Astrocyte of the cerebellum (primary cell): ENCODE measurements around the gene EDEM2.
"Not testable (repeated sequence)": the region's sequence is repeated elsewhere in the genome, so short reads cannot be mapped to it uniquely, and the experiment has no call there.

ENCODE experiments used
- DNase-seq: peaks from one replicate; pipeline ENCODE4 v3.0.0-alpha.2; 2011; ENCODE audit warnings: low read depth
- H3K4me3 ChIP-seq: 2 replicates; pipeline ENCODE4 v1.5.1; 2011; ENCODE audit warnings: mild to moderate bottlenecking, low read depth, low read length, moderate library complexity
- CTCF ChIP-seq: IDR thresholded peaks from 2 replicates; pipeline ENCODE4 v1.5.1; 2012; ENCODE audit warnings: low read length, low read depth, moderate library complexity, mild to moderate bottlenecking; ENCODE audit errors: missing control alignments
- in situ Hi-C: cut with HindIII; loops from 2 replicates; pipeline ENCODE4 v1.10.0; 2017; ENCODE audit warnings: low sequenced_read_pairs

The EDEM2 gene

GRCh38 chr20:35167787-35168186, 20.7 kb upstream of the EDEM2 start:
- DNase-seq = no peak
- in situ Hi-C loops = no loop called here
- H3K4me3 ChIP-seq = no peak overlapping the region
- no peak for TF ChIP-seq CTCF

- no peak for DNase-seq
- in situ Hi-C loops = no loop called here
- H3K4me3 ChIP-seq = no peak overlapping the region
Observed at GRCh38 chr20:35166242-35166830, 19.2 kb upstream of the EDEM2 start.

GRCh38 chr20:35165221-35166185, 18.4 kb upstream of the EDEM2 start:
- H3K4me3 ChIP-seq = no peak overlapping the region
- no peak for DNase-seq
- no peak for TF ChIP-seq CTCF
- in situ Hi-C loops = no loop called here

More at GRCh38 chr20:35166242-35166830, 19.2 kb upstream of the EDEM2 start:
- TF ChIP-seq CTCF = no peak

GRCh38 chr20:35164531-35164930, 17.4 kb upstream of the EDEM2 start:
- DNase-seq, H3K4me3 ChIP-seq, in situ Hi-C loops: not testable (repeated sequence)

GRCh38 chr20:35160341-35160740, 13.2 kb upstream of the EDEM2 start:
- DNase-seq, in situ Hi-C loops, H3K4me3 ChIP-seq: not testable (repeated sequence)

GRCh38 chr20:35156978-35157377, 9.8 kb upstream of the EDEM2 start:
- in situ Hi-C loops = no loop called here
- H3K4me3 ChIP-seq = no peak overlapping the region
- no peak for DNase-seq
- TF ChIP-seq CTCF = no peak

GRCh38 chr20:35155936-35156335, 8.8 kb upstream of the EDEM2 start:
- H3K4me3 ChIP-seq = no peak overlapping the region
- in situ Hi-C loops = no loop called here
- no peak for TF ChIP-seq CTCF
- no peak for DNase-seq
